GM19395 (cell line): ENCODE measurements around the gene DNAJC6.
"Not testable (repeated sequence)": the region's sequence is repeated elsewhere in the genome, so short reads cannot be mapped to it uniquely, and the experiment has no call there.

ENCODE experiments used
- ATAC-seq: cut with Tn5 transposase; IDR thresholded peaks from one replicate; pipeline ENCODE4 v1.9.1; 2021; ENCODE audit warnings: mild to moderate bottlenecking, moderate library complexity; ENCODE audit not compliant: unreplicated experiment

Gene DNAJC6

GRCh38 chr1:65309304-65310077, at the start of gene DNAJC6:
Gene DNAJC6 (plus strand): TSS chr1:65309543. CDS start chr1:65309746, 203 bp downstream.
- ATAC-seq = peak; percentile 63

DNA sequence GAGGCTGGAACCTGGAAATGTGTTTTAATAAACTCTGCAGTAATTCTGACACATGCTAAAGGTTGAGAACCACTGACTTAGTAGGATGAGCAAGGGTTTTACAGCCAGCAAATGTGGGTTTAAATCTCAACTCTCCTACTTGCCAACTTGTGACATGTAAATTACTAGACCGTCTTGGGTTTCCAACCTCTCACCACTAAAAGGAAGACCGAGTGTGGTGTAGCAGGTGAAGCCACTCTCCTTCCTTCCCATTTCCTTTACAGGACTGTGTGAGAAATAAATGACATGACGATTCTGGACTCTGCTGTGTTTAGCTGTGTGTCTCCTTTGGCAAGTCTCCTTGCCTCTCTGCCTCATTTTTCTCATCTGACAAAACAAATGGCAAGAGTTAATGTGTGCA, 49.5 kb upstream of the DNAJC6 start:
- no peak for ATAC-seq

DNA sequence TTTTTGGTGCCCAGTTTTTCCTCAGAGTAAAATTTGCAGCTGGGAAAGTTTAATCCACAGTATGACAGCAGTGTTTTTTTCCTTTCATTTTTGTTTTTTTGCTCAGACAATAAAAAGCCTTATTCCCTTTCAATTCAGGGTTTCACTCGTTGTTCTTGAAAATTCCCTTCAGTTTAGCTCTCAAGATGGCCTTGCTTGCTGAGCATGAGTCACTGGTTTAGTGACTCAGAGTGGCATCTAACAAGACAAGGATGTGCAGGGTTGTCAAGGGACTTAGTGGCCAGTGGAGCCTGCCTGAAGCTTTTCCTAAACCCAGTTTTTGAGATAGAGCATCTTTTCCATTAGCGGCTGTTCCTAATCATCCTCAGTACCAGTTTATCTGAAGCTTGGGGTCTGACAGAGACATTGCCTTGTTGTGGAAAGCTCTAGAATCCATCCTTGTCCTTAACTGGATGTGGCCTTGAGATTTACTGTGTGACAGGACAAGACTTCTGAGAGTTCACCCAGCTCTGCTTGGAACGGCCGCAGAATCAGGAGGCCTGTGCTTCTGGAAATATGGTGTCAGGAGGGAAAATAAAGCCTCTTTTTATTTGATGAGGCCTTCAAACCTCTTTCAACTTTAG, 48.4 kb upstream of the DNAJC6 start:
- no peak for ATAC-seq

DNA sequence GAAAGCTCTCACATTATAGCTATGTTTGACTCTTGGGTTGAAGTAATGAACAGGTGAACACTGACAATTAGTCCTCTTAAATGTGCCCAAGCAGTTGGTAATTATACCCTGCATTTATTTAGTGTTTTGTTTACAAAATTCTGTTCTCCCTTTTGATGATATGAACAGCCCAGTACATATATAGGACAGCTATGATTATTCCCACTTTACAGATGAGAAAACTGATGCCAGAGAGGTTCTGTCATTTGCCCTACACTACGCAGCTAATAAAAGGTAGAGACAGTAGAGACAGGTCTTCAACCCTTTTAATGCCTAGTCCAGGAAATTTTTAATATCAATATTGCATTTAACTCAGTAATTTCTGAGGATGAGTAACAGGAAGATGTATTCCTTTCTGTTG, 46.1 kb upstream of the DNAJC6 start:
- no peak for ATAC-seq

DNA sequence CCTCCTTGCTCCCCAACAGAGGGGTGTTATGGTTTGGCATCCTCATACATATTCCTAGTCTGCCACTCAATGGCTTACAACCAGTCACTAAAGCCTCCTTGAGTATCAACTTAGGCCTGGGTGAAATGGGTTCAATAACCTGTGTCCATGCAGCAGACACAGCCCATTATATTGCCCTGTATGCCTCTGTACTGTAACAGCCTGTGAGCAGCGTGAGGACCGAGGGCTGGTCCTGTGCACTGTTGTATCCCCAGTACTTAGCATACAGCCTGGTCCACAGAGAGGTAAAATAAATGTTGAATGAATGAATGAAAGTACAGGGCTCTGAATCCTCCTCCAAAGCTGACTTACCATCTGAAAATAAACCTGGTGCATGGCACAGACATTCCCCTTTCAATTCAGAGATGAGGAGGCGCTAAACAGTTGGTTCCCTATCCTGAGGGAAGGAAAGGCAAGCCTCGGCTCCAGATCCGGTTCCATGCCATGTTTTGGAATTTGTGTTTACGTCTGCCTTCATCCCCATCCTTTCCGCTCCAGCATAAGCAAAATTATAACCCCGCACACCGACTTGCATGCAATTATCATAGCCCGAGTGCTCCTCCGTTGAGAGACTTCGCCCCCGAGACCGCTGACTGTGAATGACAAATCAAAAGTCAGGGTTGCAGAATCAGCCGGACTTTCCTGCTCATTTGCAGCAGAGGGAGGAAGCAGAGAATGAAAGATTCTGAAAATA, 45.0 kb upstream of the DNAJC6 start:
- ATAC-seq = no peak

GRCh38 chr1:65265296-65265650, 44.1 kb upstream of the DNAJC6 start:
- no peak for ATAC-seq

DNA sequence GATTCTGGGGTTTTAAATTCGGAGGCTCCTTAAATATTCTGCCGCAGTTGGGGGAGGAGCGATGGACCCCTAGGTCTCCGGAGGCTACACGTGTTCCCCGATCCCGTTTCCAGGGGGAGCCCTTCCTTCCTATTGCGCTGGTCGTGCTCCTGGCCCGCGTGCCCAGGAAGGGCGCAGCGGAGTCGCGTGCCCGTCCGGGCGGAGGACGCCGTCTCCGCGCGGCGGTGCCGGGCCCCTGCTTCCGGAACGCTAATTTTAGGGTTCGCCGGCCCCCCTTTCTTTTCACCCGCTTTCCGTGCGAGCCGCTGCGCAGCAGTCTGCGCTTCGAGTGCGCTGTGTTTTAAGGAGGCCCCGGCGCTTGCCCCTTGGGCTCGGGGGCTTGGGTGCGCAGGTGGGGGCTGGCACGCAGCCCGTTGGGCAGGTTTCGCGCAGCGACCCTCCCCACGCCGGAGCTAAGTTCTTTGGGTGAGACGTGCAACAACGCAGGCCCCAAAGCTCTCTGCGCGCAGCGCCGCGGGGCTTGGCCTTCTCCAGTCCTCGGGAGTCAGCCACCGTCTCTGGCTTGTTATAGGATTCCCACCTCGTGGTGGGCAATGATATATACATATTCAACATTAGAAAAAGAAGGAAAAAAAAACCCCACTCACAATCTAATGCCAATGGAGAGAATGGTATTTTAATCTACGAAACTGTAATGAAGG, 43.5 kb upstream of the DNAJC6 start:
- ATAC-seq = peak; percentile 68

DNA sequence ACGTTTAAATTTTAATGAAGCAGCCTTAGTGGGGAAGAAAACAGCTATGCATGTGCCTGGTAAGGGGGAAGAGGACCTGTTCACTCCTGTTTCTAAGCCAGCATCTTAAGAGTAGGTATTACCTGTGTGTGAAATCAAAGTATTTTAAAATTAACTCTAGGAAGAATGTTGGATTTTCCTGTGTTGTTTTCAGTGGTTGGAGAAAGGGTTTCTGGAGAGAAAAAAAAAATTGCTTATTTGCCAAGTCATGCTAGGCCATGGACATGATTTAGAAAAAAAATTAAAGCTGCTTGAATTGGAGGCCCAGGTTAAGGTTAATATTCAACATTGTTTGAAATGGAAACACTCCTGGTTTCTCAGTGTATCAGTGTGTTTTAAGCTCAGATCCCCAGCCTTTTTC, 42.9 kb upstream of the DNAJC6 start:
- ATAC-seq = no peak

DNA sequence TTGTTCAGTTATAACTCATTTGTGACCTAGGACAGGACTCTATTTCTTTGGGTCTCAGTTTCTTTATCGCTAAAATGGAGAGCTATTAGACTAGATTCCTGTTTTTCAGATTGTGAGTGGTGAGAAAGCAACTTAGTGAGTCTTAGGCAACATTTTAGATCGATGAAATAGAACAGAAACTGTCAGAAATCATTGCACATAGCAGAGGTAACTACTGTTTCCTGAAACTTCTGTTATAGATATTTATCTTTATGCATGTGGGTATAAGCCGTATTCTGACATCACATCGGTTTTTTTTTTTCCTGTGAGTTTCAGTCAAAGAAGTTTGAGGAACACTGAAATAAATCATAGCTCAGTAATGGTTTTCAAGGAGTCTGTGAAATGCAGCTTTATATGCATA, 42.1 kb upstream of the DNAJC6 start:
- no peak for ATAC-seq

GRCh38 chr1:65267683-65268082, 41.7 kb upstream of the DNAJC6 start:
- ATAC-seq = no peak

DNA sequence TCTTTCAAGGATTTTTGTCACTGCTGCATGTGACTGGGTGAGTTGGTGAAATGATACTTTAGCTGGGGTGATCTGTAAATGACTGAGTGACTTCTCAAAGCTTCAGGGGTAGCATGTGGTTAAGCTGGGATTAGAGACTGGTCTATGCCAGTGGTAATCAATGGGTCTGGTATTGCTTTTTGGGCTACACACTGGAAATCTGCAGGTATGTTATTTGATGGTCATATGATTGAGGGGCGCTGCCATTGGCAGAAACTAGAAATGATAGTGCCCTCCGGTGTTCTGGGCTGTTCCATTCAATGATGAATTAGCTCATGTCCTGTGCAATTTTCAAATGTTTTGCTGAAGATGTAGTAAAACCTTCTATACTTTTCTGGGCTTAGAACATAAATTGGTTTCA, 39.7 kb upstream of the DNAJC6 start:
- no peak for ATAC-seq

DNA sequence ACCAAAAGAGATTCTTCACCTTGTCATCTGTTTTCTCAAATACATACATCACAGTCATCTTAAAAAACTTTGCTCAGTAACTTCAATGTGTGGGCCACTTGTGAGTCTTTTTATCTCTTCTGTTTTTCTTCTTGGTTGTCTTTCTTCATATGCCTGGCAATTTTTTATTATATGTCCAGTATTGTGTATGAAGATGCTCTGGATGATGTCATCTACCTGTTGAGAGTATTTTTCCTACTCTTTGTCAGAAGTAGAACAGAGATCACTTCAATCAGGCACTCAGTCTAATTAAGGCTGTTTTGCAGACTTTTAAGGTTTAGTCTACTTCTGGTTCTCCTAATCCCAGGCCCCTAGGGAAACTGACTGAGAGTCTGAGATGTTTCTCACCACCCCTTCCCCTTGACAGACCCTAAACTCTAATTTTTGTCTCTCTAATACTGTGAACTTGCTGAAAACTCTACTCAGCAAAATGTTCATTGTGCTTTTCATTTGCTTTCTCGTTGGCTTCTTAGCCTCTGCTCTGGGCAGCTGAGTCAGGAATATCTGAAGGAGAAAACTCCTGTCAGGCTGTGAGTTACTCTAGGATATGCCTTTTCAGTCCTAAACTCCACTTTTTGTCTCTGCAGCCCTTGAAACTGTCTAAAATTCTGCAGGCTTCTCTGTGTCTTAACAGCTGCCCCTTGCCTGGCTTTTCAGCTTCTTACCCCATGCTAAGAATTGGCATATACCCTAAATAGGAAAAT, 33.0 kb upstream of the DNAJC6 start:
- no peak for ATAC-seq

DNA sequence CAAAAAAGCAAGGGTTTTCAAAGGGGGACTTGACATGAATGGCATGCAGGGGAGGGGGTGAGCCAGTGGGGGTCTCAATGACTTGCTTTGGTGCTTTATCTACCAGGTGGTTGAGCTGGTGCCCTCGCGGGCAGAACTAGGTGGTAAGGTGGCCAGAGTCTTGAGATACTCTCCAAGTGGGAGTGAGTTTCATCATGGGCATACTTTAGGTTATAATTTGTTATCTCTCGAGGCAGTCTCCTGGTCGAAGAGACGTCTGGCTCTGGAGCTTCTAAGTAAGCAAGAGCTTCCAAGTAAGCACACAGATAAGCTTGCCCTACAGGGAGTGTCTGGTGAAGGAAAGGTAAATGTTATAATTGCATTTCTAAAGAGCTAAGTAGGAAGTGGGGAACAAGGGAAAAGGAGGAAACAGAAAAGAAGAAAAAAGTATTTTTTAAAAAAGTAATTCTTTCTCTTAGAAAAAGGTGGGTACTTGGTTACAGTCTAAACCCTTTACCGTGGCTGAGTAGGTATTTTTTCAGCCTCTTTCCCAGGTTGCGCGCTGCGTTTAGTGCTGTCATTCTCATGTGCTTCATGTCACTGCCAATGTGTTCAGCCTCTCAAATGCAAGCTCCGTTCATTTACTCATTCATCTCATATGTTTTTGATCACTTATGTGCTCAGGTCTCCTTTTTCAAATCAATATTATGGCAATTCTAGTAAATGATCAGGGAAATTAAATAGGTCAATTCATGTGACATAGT, 31.6 kb upstream of the DNAJC6 start:
- no peak for ATAC-seq

GRCh38 chr1:65278376-65279069, 30.8 kb upstream of the DNAJC6 start:
- no peak for ATAC-seq

DNA sequence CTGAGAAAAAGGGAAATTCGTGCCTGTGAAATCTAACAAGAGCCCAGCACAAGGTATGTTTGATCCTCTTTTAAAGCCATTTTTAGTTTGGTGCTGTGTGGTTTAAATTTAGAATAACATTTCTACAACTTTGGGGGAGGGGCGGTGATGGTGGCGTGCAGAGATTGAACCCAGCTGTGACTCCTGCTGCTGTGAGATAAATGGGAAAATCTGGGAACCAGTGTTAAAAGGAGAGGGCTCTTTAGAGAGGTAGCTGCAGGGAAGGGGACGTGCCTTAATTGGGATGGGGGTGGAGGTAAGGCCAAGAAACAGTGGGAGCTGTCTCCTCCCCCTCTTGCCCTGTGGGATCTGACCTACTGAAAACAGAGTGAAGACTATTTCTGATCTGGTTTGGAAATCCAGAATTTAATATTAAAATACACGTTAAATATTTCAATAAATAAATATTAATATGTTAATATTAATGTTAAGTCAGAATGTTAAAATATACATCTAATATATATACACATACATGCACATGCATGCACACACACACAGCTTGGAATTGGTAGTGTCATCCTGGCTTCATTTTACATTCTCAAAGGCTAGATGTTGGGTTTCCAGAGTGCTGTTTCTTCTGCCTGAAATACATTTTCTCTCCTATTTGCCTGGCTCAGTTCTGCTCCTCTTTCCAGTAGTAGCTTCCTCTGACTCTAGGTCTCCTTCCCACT, 30.1 kb upstream of the DNAJC6 start:
- no peak for ATAC-seq

- no peak for ATAC-seq
Measured at GRCh38 chr1:65281846-65282245, 27.5 kb upstream of the DNAJC6 start.

- ATAC-seq = no peak
Measured at GRCh38 chr1:65284229-65284628, 25.1 kb upstream of the DNAJC6 start.

GRCh38 chr1:65289449-65289848, 19.9 kb upstream of the DNAJC6 start:
- ATAC-seq = peak; percentile 79

GRCh38 chr1:65291818-65292217, 17.5 kb upstream of the DNAJC6 start:
- ATAC-seq = not testable (repeated sequence)
